CD4-positive, alpha-beta memory T cell (primary cell): ENCODE data around the gene RRM2. TPM values are rescaled to one million over a fixed set of nuclear protein-coding genes. Genes with fewer than 3 reads are reported as not detected.

Experiments
- CTCF ChIA-PET: fragments of 350-600 bp; sonication (Branson Sonifier 250); formaldehyde crosslinking; loops from one replicate; lab custom pipeline; 2021; ENCODE audit warnings: inconsistent platforms; ENCODE audit not compliant: partially characterized antibody; lab: Charles Lee
- POLR2A ChIA-PET: fragments of 350-600 bp; sonication (Branson Sonifier 250); formaldehyde crosslinking; loops from one replicate; lab custom pipeline; 2021; ENCODE audit not compliant: partially characterized antibody; lab: Charles Lee
- DNase-seq, 5 donors: peaks; one replicate each; pipeline versions ENCODE4 v3.0.0 to v3.0.0-alpha.2; 2020 to 2022; ENCODE audit warnings: mixed read lengths in 1 of 5
- H3K27ac ChIP-seq: one replicate; pipeline ENCODE4 v1.7.0; 2013; ENCODE audit warnings: low read depth, low read length
- H3K27me3 ChIP-seq: 2 replicates; pipeline ENCODE4 v1.7.0; 2013; ENCODE audit warnings: mild to moderate bottlenecking, low read length, moderate library complexity; ENCODE audit not compliant: insufficient read depth
- H3K36me3 ChIP-seq: 2 replicates; pipeline ENCODE4 v1.7.0; 2013; ENCODE audit warnings: mild to moderate bottlenecking, low read length, moderate library complexity; ENCODE audit not compliant: insufficient read depth
- H3K4me1 ChIP-seq: 2 replicates; pipeline ENCODE4 v1.7.0; 2013; ENCODE audit warnings: mild to moderate bottlenecking, low read length, moderate library complexity; ENCODE audit not compliant: insufficient read depth
- H3K4me3 ChIP-seq, 2 donors: one replicate each; pipeline ENCODE4 v1.7.0; 2013; ENCODE audit warnings: low read length in 2 of 2, mild to moderate bottlenecking in 1 of 2
- H3K9me3 ChIP-seq, 2 donors: one replicate each; pipeline ENCODE4 v1.7.0; 2013; ENCODE audit warnings: low read length in 2 of 2, control low read depth in 1 of 2; ENCODE audit not compliant: control insufficient read depth in 1 of 2
- H3K27ac Mint-ChIP-seq, 7 donors: one replicate each; pipeline ENCODE4 v1.8.0; 2020 to 2021; ENCODE audit warnings: mixed read lengths in 7 of 7, mild to moderate bottlenecking in 6 of 7, inconsistent platforms in 3 of 7, moderate library complexity in 3 of 7
- H3K27me3 Mint-ChIP-seq, 2 donors: one replicate each; pipeline ENCODE4 v1.8.0; 2020 to 2021; ENCODE audit warnings: mixed read lengths in 2 of 2
- H3K36me3 Mint-ChIP-seq, 2 donors: one replicate each; pipeline ENCODE4 v1.8.0; 2020 to 2021; ENCODE audit warnings: mixed read lengths in 2 of 2, inconsistent platforms in 1 of 2, mild to moderate bottlenecking in 1 of 2
- H3K4me1 Mint-ChIP-seq, 4 donors: one replicate each; pipeline ENCODE4 v1.8.0; 2020 to 2021; ENCODE audit warnings: mixed read lengths in 4 of 4, mild to moderate bottlenecking in 1 of 4
- H3K4me3 Mint-ChIP-seq, 8 donors: one replicate each; pipeline ENCODE4 v1.8.0; 2020 to 2021; ENCODE audit warnings: mixed read lengths in 8 of 8, mild to moderate bottlenecking in 7 of 8, moderate library complexity in 6 of 8, inconsistent platforms in 3 of 8
- H3K9me3 Mint-ChIP-seq, 8 donors: one replicate each; pipeline ENCODE4 v1.8.0; 2020 to 2021; ENCODE audit warnings: mixed read lengths in 8 of 8, mild to moderate bottlenecking in 5 of 8, inconsistent platforms in 3 of 8, moderate library complexity in 1 of 8
- intact Hi-C: fragments of 100-400 bp; cut with micrococcal nuclease; formaldehyde crosslinking; loops from one replicate; pipeline ENCODE4 v1.15.1; 2023
- polyA plus RNA-seq, 2 donors: library from polyadenylated mRNA; unstranded; fragments of 300-500 nt; fragmentation: Illumina TruSeq; gene quantifications; one replicate each; pipeline ENCODE4 v1.2.3, GENCODE V29; 2021
- total RNA-seq, 2 experiments: library from RNA; stranded (reverse); gene quantifications; one replicate each; pipeline ENCODE4 v1.2.3, GENCODE V29; 2021

Gene RRM2
- total and polyA plus RNA-seq, 4 experiments from 2014 or later: 0.42 to 0.77 (median 0.48) TPM; not detected in 1

- peak overlapping the region in 1 of 2 donors; percentile 73 for H3K4me3 ChIP-seq
- peaks cover 5 to 12% of the 10 kb centered on the region in 2 donors for H3K27me3 Mint-ChIP-seq
- intact Hi-C loops: loop anchor here (1.0 to 10.0 kb wide), 4 partner anchors 75 to 329 kb away; partner anchors contain the start of genes HPCAL1 and ODC1
- peak overlapping the region; percentile 57 for H3K27ac ChIP-seq
- no peaks in the 10 kb centered on the region for H3K9me3 Mint-ChIP-seq
- H3K4me1 Mint-ChIP-seq: peaks cover 25 to 45% (median 34%) of the 10 kb centered on the region in 4 donors
- ChIA-PET POLR2A (interaction anchor here (0.7 kb wide), 1 partner anchor 184 kb away, joined by 3 read pairs; no protein-coding TSS in a partner anchor), CTCF (interaction anchor here (1.0 to 2.8 kb wide), 4 partner anchors 43 to 316 kb away, joined by 3 to 16 read pairs (median 12); no protein-coding TSS in a partner anchor)
- peaks cover 5% of the 10 kb centered on the region for H3K27me3 ChIP-seq
- H3K4me1 ChIP-seq: peaks cover 47% of the 10 kb centered on the region
- H3K36me3 Mint-ChIP-seq: peaks cover 0 to 6% of the 10 kb centered on the region in 2 donors
- H3K9me3 ChIP-seq: no peaks in the 10 kb centered on the region
- H3K36me3 ChIP-seq: no peaks in the 10 kb centered on the region
- DNase-seq: no peak
- peak overlapping the region; percentile 92 to 99 (median 98) for H3K4me3 Mint-ChIP-seq
- peak overlapping the region in 6 of 7 donors; percentile 78 to 99 (median 97) for H3K27ac Mint-ChIP-seq
Measured at GRCh38 chr2:10119601-10120157, 2.9 kb upstream of the RRM2 start.

GRCh38 chr2:10120158-10120876 lies 2.2 kb upstream of the RRM2 start:
- CTCF ChIA-PET: interaction anchor here (1.0 to 2.8 kb wide), 5 partner anchors 44 to 326 kb away, joined by 3 to 16 read pairs (median 10); no protein-coding TSS in a partner anchor
- no peaks in the 10 kb centered on the region for H3K9me3 Mint-ChIP-seq
- peak overlapping the region; percentile 78 to 99 (median 98) for H3K27ac Mint-ChIP-seq
- POLR2A ChIA-PET: interaction anchor here (0.7 to 1.6 kb wide), 3 partner anchors 183 to 328 kb away, joined by 3 to 6 read pairs (median 4); partner anchors contain the start of gene ODC1
- Histone ChIP-seq H3K4me1 (peaks cover 52% of the 10 kb centered on the region), H3K36me3 (no peaks in the 10 kb centered on the region), H3K27ac (peak overlapping the region; percentile 57), H3K27me3 (peaks cover 5% of the 10 kb centered on the region), H3K4me3 (peak overlapping the region; percentile 2 to 73), H3K9me3 (no peaks in the 10 kb centered on the region)
- intact Hi-C loops: loop anchor here (1.0 to 10.0 kb wide), 4 partner anchors 76 to 328 kb away; partner anchors contain the start of genes HPCAL1 and ODC1
- H3K27me3 Mint-ChIP-seq: peaks cover 5 to 12% of the 10 kb centered on the region in 2 donors
- peak; percentile 86 to 93 (median 88) for DNase-seq
- peak overlapping the region; percentile 92 to 99 (median 98) for H3K4me3 Mint-ChIP-seq
- peaks cover 28 to 50% (median 37%) of the 10 kb centered on the region in 4 donors for H3K4me1 Mint-ChIP-seq
- peaks cover 0 to 6% of the 10 kb centered on the region in 2 donors for H3K36me3 Mint-ChIP-seq

DNA sequence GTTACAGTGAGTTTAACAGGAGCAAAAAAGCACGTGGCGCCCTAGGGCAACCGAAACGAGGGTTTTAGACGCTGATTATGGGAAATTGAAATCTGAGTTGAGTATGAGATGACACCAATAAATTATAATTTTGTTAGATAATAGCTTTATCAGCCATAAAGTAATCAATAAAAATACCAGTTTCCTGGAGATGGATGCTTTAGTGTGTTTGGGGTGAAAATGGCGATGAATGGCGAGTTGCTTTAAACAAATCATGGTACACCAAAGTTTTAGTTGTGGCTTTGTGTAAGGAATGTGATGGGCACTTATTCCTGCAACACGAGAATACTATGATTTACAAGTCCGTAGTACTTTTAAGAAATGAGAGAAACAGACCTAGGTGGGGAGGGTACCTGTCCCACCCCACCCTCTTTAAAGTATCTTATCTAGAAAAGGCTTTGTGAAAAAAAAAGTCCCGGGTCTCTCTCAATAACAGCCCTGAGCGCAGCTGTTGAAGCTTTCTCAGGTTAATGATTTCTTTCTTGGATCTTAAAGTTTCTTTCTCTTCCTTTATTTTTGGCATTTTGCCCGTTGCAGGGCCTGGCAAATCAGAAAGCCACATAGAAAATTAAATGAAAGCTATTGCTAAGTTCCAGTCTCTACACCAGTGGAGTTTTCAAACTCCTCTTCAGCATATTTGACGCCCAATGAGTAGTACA lies 1.5 kb upstream of the RRM2 start:
- POLR2A ChIA-PET: interaction anchor here (0.5 to 1.6 kb wide), 4 partner anchors 47 to 327 kb away, joined by 3 to 6 read pairs (median 4); partner anchors contain the start of gene ODC1
- H3K4me3 Mint-ChIP-seq: peak overlapping the region; percentile 89 to 99 (median 98)
- intact Hi-C loops: loop anchor here (1.0 to 10.0 kb wide), 4 partner anchors 77 to 327 kb away; partner anchors contain the start of genes HPCAL1 and ODC1
- no peaks in the 10 kb centered on the region for H3K9me3 Mint-ChIP-seq
- H3K4me1 Mint-ChIP-seq: peaks cover 32 to 56% (median 42%) of the 10 kb centered on the region in 4 donors
- H3K27me3 Mint-ChIP-seq: peaks cover 5 to 12% of the 10 kb centered on the region in 2 donors
- Histone ChIP-seq H3K36me3 (no peaks in the 10 kb centered on the region), H3K27me3 (peaks cover 5% of the 10 kb centered on the region), H3K27ac (peak overlapping the region; percentile 57), H3K4me1 (peaks cover 52% of the 10 kb centered on the region), H3K4me3 (peak overlapping the region; percentile 2 to 73), H3K9me3 (no peaks in the 10 kb centered on the region)
- CTCF ChIA-PET: interaction anchor here (1.0 to 2.6 kb wide), 2 partner anchors 288 to 325 kb away, joined by 3 to 16 read pairs; no protein-coding TSS in a partner anchor
- no peak for DNase-seq
- H3K27ac Mint-ChIP-seq: peak overlapping the region in 6 of 7 donors; percentile 52 to 93 (median 87)
- H3K36me3 Mint-ChIP-seq: peaks cover 0 to 6% of the 10 kb centered on the region in 2 donors

DNA sequence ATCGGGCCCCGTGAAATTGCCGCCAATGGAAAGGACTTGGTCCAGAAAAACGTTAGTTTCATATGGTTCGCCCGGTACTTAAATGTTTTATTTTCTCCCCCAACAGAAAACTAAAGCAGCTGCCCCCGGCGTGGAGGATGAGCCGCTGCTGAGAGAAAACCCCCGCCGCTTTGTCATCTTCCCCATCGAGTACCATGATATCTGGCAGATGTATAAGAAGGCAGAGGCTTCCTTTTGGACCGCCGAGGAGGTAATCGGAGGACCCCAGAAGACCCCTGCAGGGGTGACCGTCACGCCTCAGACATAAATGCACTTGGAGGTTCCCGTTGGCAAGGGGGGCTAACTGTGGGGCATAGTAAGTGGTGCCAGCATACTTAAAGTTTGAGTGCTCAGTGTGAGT lies 742 bp downstream of the RRM2 start:
- POLR2A ChIA-PET: interaction anchor here (3.1 to 3.3 kb wide), 2 partner anchors 286 to 325 kb away, joined by 12 to 25 read pairs; partner anchors contain the start of gene ODC1
- peaks cover 0 to 6% of the 10 kb centered on the region in 2 donors for H3K36me3 Mint-ChIP-seq

GRCh38 chr2:10124538-10125045 lies 2.1 kb downstream of the RRM2 start:
- no peaks in the 10 kb centered on the region for H3K9me3 Mint-ChIP-seq
- POLR2A ChIA-PET: interaction anchor here (1.0 to 3.3 kb wide), 6 partner anchors 17 to 323 kb away, joined by 3 to 25 read pairs (median 11); partner anchors contain the start of gene ODC1
- H3K27me3 Mint-ChIP-seq: peaks cover 5 to 12% of the 10 kb centered on the region in 2 donors
- H3K4me3 Mint-ChIP-seq: peak overlapping the region in 4 of 8 donors; percentile 26 to 61 (median 46)
- H3K27me3 ChIP-seq: peaks cover 5% of the 10 kb centered on the region
- H3K4me1 ChIP-seq: peaks cover 48% of the 10 kb centered on the region
- peak; percentile 74 to 79 (median 76) for DNase-seq
- peak overlapping the region in 2 of 7 donors; percentile 65 to 81 for H3K27ac Mint-ChIP-seq
- intact Hi-C loops: loop anchor here (1.0 to 10.0 kb wide), 6 partner anchors 52 to 544 kb away; no protein-coding TSS in a partner anchor
- no peak overlapping the region for H3K4me3 ChIP-seq
- H3K36me3 ChIP-seq: no peaks in the 10 kb centered on the region
- peaks cover 34 to 64% (median 45%) of the 10 kb centered on the region in 4 donors for H3K4me1 Mint-ChIP-seq
- CTCF ChIA-PET: interaction anchor here (0.8 to 11.4 kb wide), 24 partner anchors 9 to 324 kb away, joined by 3 to 178 read pairs (median 5); partner anchors contain the start of gene ODC1
- H3K9me3 ChIP-seq: no peaks in the 10 kb centered on the region
- no peak overlapping the region for H3K27ac ChIP-seq
- peaks cover 0 to 6% of the 10 kb centered on the region in 2 donors for H3K36me3 Mint-ChIP-seq

More for the DNA sequence above, 742 bp downstream of the RRM2 start:
- Histone ChIP-seq H3K4me3 (peak overlapping the region; percentile 32 to 50), H3K36me3 (no peaks in the 10 kb centered on the region), H3K27ac (no peak overlapping the region), H3K4me1 (peaks cover 50% of the 10 kb centered on the region), H3K27me3 (peaks cover 5% of the 10 kb centered on the region), H3K9me3 (no peaks in the 10 kb centered on the region)
- Mint-ChIP-seq H3K9me3 (no peaks in the 10 kb centered on the region), H3K4me3 (peak overlapping the region; percentile 81 to 96 (median 85)), H3K27ac (peak overlapping the region; percentile 36 to 91 (median 57)), H3K27me3 (peaks cover 5 to 12% of the 10 kb centered on the region in 2 donors), H3K4me1 (peaks cover 29 to 54% (median 39%) of the 10 kb centered on the region in 4 donors)
- intact Hi-C loops: loop anchor here (10.0 kb wide), 1 partner anchor 212 kb away; no protein-coding TSS in a partner anchor
- peak in 2 of 5 donors; percentile 8 to 50 for DNase-seq
- CTCF ChIA-PET: interaction anchor here (0.6 to 11.4 kb wide), 9 partner anchors 25 to 1032 kb away, joined by 3 to 178 read pairs (median 6); no protein-coding TSS in a partner anchor
